ENCODE measurements around the gene ZNRF4.
"Not testable (repeated sequence)": the region's sequence is repeated elsewhere in the genome, so short reads cannot be mapped to it uniquely, and the experiment has no call there.

Gene ZNRF4

GRCh38 chr19:5478241-5478924 is 23.2 kb downstream of the ZNRF4 start:
- DNase-seq, result no peak

GRCh38 chr19:5478925-5479588 is 23.8 kb downstream of the ZNRF4 start:
- no peak for DNase-seq

GRCh38 chr19:5479958-5480357 is 24.7 kb downstream of the ZNRF4 start:
- no peak for DNase-seq

GRCh38 chr19:5480427-5480836 is 25.2 kb downstream of the ZNRF4 start:
- DNase-seq, result peak; percentile 12

GRCh38 chr19:5481957-5482356 is 26.7 kb downstream of the ZNRF4 start:
- DNase-seq, result no peak

- no peak for DNase-seq
Observed at GRCh38 chr19:5484398-5485285, 29.4 kb downstream of the ZNRF4 start.

GRCh38 chr19:5485286-5485636 is 30.0 kb downstream of the ZNRF4 start:
- no peak for DNase-seq

- not testable (repeated sequence) for DNase-seq
Observed at GRCh38 chr19:5485658-5486057, 30.4 kb downstream of the ZNRF4 start.

GRCh38 chr19:5487222-5487621 is 32.0 kb downstream of the ZNRF4 start:
- DNase-seq, result no peak

- DNase-seq, result no peak
Observed at GRCh38 chr19:5489551-5489950, 34.3 kb downstream of the ZNRF4 start.

- DNase-seq, result no peak
Observed at GRCh38 chr19:5491565-5491964, 36.3 kb downstream of the ZNRF4 start.

- no peak for DNase-seq
Observed at GRCh38 chr19:5492281-5492634, 37.0 kb downstream of the ZNRF4 start.

- DNase-seq, result no peak
Observed at GRCh38 chr19:5492635-5493409, 37.6 kb downstream of the ZNRF4 start.

- DNase-seq, result no peak
Observed at GRCh38 chr19:5494773-5495172, 39.6 kb downstream of the ZNRF4 start.

- no peak for DNase-seq
Observed at GRCh38 chr19:5495792-5496191, 40.6 kb downstream of the ZNRF4 start.

- DNase-seq, result no peak
Observed at GRCh38 chr19:5497297-5497696, 42.1 kb downstream of the ZNRF4 start.

GRCh38 chr19:5498830-5499550 is 43.8 kb downstream of the ZNRF4 start:
- DNase-seq, result no peak

GRCh38 chr19:5501907-5502306 is 46.7 kb downstream of the ZNRF4 start:
- DNase-seq, result no peak

- DNase-seq, result no peak
Observed at GRCh38 chr19:5503598-5503997, 48.4 kb downstream of the ZNRF4 start.

- no peak for DNase-seq
Observed at GRCh38 chr19:5504114-5504513, 48.9 kb downstream of the ZNRF4 start.

Measured in effector CD8-positive, alpha-beta T cell (primary cell).